IPS DF 19.7 (cell line): Measurements from ENCODE around the gene TFG.

Source experiments
- DNase-seq: peaks from one replicate; pipeline ENCODE4 v3.0.0-alpha.2; 2013; ENCODE audit warnings: low read depth, low spot score

Gene TFG

GRCh38 chr3:100754563-100755334 lies 45.5 kb downstream of the TFG start:
- no peak for DNase-seq

- no peak for DNase-seq
Observed at GRCh38 chr3:100756441-100756840, 47.1 kb downstream of the TFG start.

- no peak for DNase-seq
Observed at GRCh38 chr3:100759159-100759558, 49.9 kb downstream of the TFG start.

- DNase-seq, result no peak
Observed at GRCh38 chr3:100759950-100760349, 50.7 kb downstream of the TFG start.

- no peak for DNase-seq
Observed at GRCh38 chr3:100760377-100760776, 51.1 kb downstream of the TFG start.

GRCh38 chr3:100761211-100761942 lies 52.1 kb downstream of the TFG start:
- no peak for DNase-seq

- DNase-seq, result no peak
Observed at GRCh38 chr3:100761951-100762350, 52.7 kb downstream of the TFG start.

GRCh38 chr3:100765437-100765975 lies 56.2 kb downstream of the TFG start:
- no peak for DNase-seq

- no peak for DNase-seq
Observed at GRCh38 chr3:100766069-100766468, 56.8 kb downstream of the TFG start.

GRCh38 chr3:100769693-100770092 lies 60.4 kb downstream of the TFG start:
- peak; percentile 9 for DNase-seq

GRCh38 chr3:100775226-100775625 lies 65.9 kb downstream of the TFG start:
- DNase-seq, result no peak

GRCh38 chr3:100775669-100776068 lies 66.4 kb downstream of the TFG start:
- DNase-seq, result no peak

GRCh38 chr3:100776097-100776729 lies 66.9 kb downstream of the TFG start:
- DNase-seq, result no peak

- DNase-seq, result no peak
Observed at GRCh38 chr3:100776746-100777145, 67.5 kb downstream of the TFG start.

- DNase-seq, result no peak
Observed at GRCh38 chr3:100777271-100777670, 68.0 kb downstream of the TFG start.

GRCh38 chr3:100779480-100779879 lies 70.2 kb downstream of the TFG start:
- DNase-seq, result no peak

- no peak for DNase-seq
Observed at GRCh38 chr3:100780071-100780622, 70.9 kb downstream of the TFG start.

- DNase-seq, result no peak
Observed at GRCh38 chr3:100781301-100781700, 72.0 kb downstream of the TFG start.

GRCh38 chr3:100782348-100782747 lies 73.1 kb downstream of the TFG start:
- no peak for DNase-seq

GRCh38 chr3:100782906-100783305 lies 73.6 kb downstream of the TFG start:
- no peak for DNase-seq

- no peak for DNase-seq
Observed at GRCh38 chr3:100783619-100784018, 74.3 kb downstream of the TFG start.

GRCh38 chr3:100789579-100789978 lies 80.3 kb downstream of the TFG start:
- DNase-seq, result no peak
